Duodenal mucosa (tissue), 2 donors: ENCODE results near the gene HM13.
"Not testable (repeated sequence)": the region's sequence is repeated elsewhere in the genome, so short reads cannot be mapped to it uniquely, and the experiment has no call there.

ENCODE experiments used
- H3K27ac ChIP-seq: one replicate; pipeline ENCODE4 v1.7.0; 2013; ENCODE audit warnings: low read depth, low read length
- H3K27me3 ChIP-seq, 2 donors: one replicate each; pipeline ENCODE4 v1.7.0; 2013; ENCODE audit warnings: low read length in 2 of 2, control low read depth in 1 of 2; ENCODE audit not compliant: insufficient read depth in 2 of 2, control insufficient read depth in 1 of 2
- H3K36me3 ChIP-seq, 2 donors: one replicate each; pipeline ENCODE4 v1.7.0; 2013; ENCODE audit warnings: low read length in 2 of 2, control low read depth in 1 of 2; ENCODE audit not compliant: insufficient read depth in 2 of 2, control insufficient read depth in 1 of 2
- H3K4me1 ChIP-seq, 2 donors: one replicate each; pipeline ENCODE4 v1.7.0; 2013; ENCODE audit warnings: low read length in 2 of 2, control low read depth in 1 of 2; ENCODE audit not compliant: insufficient read depth in 2 of 2, control insufficient read depth in 1 of 2
- H3K4me3 ChIP-seq, 2 donors: one replicate each; pipeline ENCODE4 v1.7.0; 2013; ENCODE audit warnings: low read length in 2 of 2, low read depth in 1 of 2
- H3K9ac ChIP-seq, 2 donors: one replicate each; pipeline ENCODE4 v1.7.0; 2013; ENCODE audit warnings: low read length in 2 of 2, low read depth in 1 of 2
- H3K9me3 ChIP-seq, 2 donors: one replicate each; pipeline ENCODE4 v1.7.0; 2013; ENCODE audit warnings: low read length in 2 of 2, control low read depth in 1 of 2; ENCODE audit not compliant: control insufficient read depth in 1 of 2

The HM13 gene

GRCh38 chr20:31523361-31524283 lies 9.4 kb downstream of the HM13 start:
- Histone ChIP-seq H3K9ac (no peak overlapping the region), H3K27me3 (no peaks in the 10 kb centered on the region), H3K4me3 (no peak overlapping the region), H3K9me3 (no peaks in the 10 kb centered on the region), H3K4me1 (peaks cover 5 to 9% of the 10 kb centered on the region in 2 donors), H3K27ac (no peak overlapping the region), H3K36me3 (peaks cover 11 to 46% of the 10 kb centered on the region in 2 donors)

- H3K9ac ChIP-seq = no peak overlapping the region
- H3K27ac ChIP-seq = no peak overlapping the region
- H3K4me1 ChIP-seq = peaks cover 0 to 4% of the 10 kb centered on the region in 2 donors
- peaks cover 8 to 64% of the 10 kb centered on the region in 2 donors for H3K36me3 ChIP-seq
- H3K4me3 ChIP-seq = no peak overlapping the region
- no peaks in the 10 kb centered on the region for H3K9me3 ChIP-seq
- H3K27me3 ChIP-seq = no peaks in the 10 kb centered on the region
Observed at GRCh38 chr20:31527266-31527665, 13.0 kb downstream of the HM13 start.

GRCh38 chr20:31535298-31535697 lies 21.1 kb downstream of the HM13 start:
- Histone ChIP-seq H3K4me1 (peaks cover 0 to 23% of the 10 kb centered on the region in 2 donors), H3K27ac (no peak overlapping the region), H3K36me3 (peaks cover 56 to 91% of the 10 kb centered on the region in 2 donors), H3K9me3 (no peaks in the 10 kb centered on the region), H3K27me3 (no peaks in the 10 kb centered on the region), H3K9ac (no peak overlapping the region), H3K4me3 (no peak overlapping the region)

GRCh38 chr20:31536575-31536974 lies 22.3 kb downstream of the HM13 start:
- H3K36me3 ChIP-seq = peaks cover 57 to 86% of the 10 kb centered on the region in 2 donors
- no peak overlapping the region for H3K9ac ChIP-seq
- no peak overlapping the region for H3K4me3 ChIP-seq

GRCh38 chr20:31537116-31537871 lies 23.1 kb downstream of the HM13 start:
- Histone ChIP-seq H3K9me3 (no peaks in the 10 kb centered on the region), H3K4me1 (peaks cover 0 to 23% of the 10 kb centered on the region in 2 donors), H3K27me3 (no peaks in the 10 kb centered on the region), H3K9ac (no peak overlapping the region), H3K27ac (no peak overlapping the region), H3K36me3 (peaks cover 59 to 85% of the 10 kb centered on the region in 2 donors), H3K4me3 (no peak overlapping the region)

More at GRCh38 chr20:31536575-31536974, 22.3 kb downstream of the HM13 start:
- H3K9me3 ChIP-seq = no peaks in the 10 kb centered on the region
- H3K4me1 ChIP-seq = peaks cover 0 to 23% of the 10 kb centered on the region in 2 donors
- H3K27me3 ChIP-seq = no peaks in the 10 kb centered on the region
- H3K27ac ChIP-seq = no peak overlapping the region

- Histone ChIP-seq H3K4me1 (peaks cover 0 to 23% of the 10 kb centered on the region in 2 donors), H3K9me3 (no peaks in the 10 kb centered on the region), H3K9ac (no peak overlapping the region), H3K27ac (no peak overlapping the region), H3K36me3 (peaks cover 59 to 85% of the 10 kb centered on the region in 2 donors), H3K27me3 (no peaks in the 10 kb centered on the region), H3K4me3 (no peak overlapping the region)
Observed at GRCh38 chr20:31537890-31538289, 23.6 kb downstream of the HM13 start.

- H3K9ac ChIP-seq = no peak overlapping the region
- H3K4me3 ChIP-seq = no peak overlapping the region
- H3K4me1 ChIP-seq = peaks cover 0 to 23% of the 10 kb centered on the region in 2 donors
- H3K27ac ChIP-seq = no peak overlapping the region
- peaks cover 55 to 84% of the 10 kb centered on the region in 2 donors for H3K36me3 ChIP-seq
- no peaks in the 10 kb centered on the region for H3K27me3 ChIP-seq
- H3K9me3 ChIP-seq = no peaks in the 10 kb centered on the region
Observed at GRCh38 chr20:31538326-31538725, 24.1 kb downstream of the HM13 start.

GRCh38 chr20:31539636-31540035 lies 25.4 kb downstream of the HM13 start:
- H3K9me3 ChIP-seq, H3K27ac ChIP-seq, H3K27me3 ChIP-seq, H3K4me3 ChIP-seq, H3K9ac ChIP-seq: not testable (repeated sequence)
- Histone ChIP-seq H3K36me3 (peaks cover 47 to 77% of the 10 kb centered on the region in 2 donors), H3K4me1 (peaks cover 0 to 23% of the 10 kb centered on the region in 2 donors)

- H3K4me1 ChIP-seq = peaks cover 0 to 23% of the 10 kb centered on the region in 2 donors
- H3K27ac ChIP-seq = no peak overlapping the region
- H3K36me3 ChIP-seq = peaks cover 47 to 75% of the 10 kb centered on the region in 2 donors
- no peak overlapping the region for H3K9ac ChIP-seq
- H3K4me3 ChIP-seq = no peak overlapping the region
- no peaks in the 10 kb centered on the region for H3K27me3 ChIP-seq
- no peaks in the 10 kb centered on the region for H3K9me3 ChIP-seq
Observed at GRCh38 chr20:31540406-31540805, 26.2 kb downstream of the HM13 start.
